CD4-positive, alpha-beta T cell (primary cell): ENCODE measurements around the gene XRCC3. TPM values are rescaled to one million over a fixed set of nuclear protein-coding genes. Genes with fewer than 3 reads are reported as not detected.

Source experiments
- ATAC-seq: fragments of 200-7000 bp; cut with Tn5 transposase; one replicate; pipeline ENCODE4 v1.10.0; 2022; ENCODE audit warnings: mild to moderate bottlenecking; ENCODE audit not compliant: poor library complexity
- CTCF ChIA-PET: fragments of 350-600 bp; sonication (Branson Sonifier 250); formaldehyde crosslinking; loops from one replicate; lab custom pipeline; 2021; ENCODE audit warnings: antibody characterized with exemption, inconsistent platforms; lab: Charles Lee
- POLR2A ChIA-PET: fragments of 350-600 bp; sonication (Branson Sonifier 250); formaldehyde crosslinking; loops from one replicate; lab custom pipeline; 2021; ENCODE audit warnings: antibody characterized with exemption, inconsistent platforms; lab: Charles Lee
- DNase-seq, 14 experiments: peaks; one replicate each; pipeline ENCODE4 v3.0.0-alpha.2; 2013 to 2020; ENCODE audit warnings: mixed read lengths in 2 of 14
- H3K27ac ChIP-seq, 2 donors: one replicate each; pipeline versions ENCODE4 v1.5.1 to v1.7.0; 2013; ENCODE audit warnings: low read length in 2 of 2, low read depth in 1 of 2, mild to moderate bottlenecking in 1 of 2
- H3K27me3 ChIP-seq, 2 experiments: 1 replicate in 1 of 2; 2 replicates in 1 of 2; pipeline versions ENCODE4 v1.6.1 to v1.7.0; 2013; ENCODE audit warnings: low read length in 2 of 2, control low read depth in 1 of 2, mild to moderate bottlenecking in 1 of 2, moderate library complexity in 1 of 2; ENCODE audit not compliant: insufficient read depth in 2 of 2, control insufficient read depth in 1 of 2
- H3K36me3 ChIP-seq: one replicate; pipeline ENCODE4 v1.6.1; 2013; ENCODE audit warnings: low read length, control low read depth; ENCODE audit not compliant: insufficient read depth
- H3K4me1 ChIP-seq: one replicate; pipeline ENCODE4 v1.6.1; 2013; ENCODE audit warnings: low read length, control low read depth; ENCODE audit not compliant: insufficient read depth
- H3K4me3 ChIP-seq: one replicate; pipeline ENCODE4 v1.5.1; 2013; ENCODE audit warnings: mild to moderate bottlenecking, low read length, moderate library complexity
- H3K9me3 ChIP-seq, 2 experiments: 1 replicate in 1 of 2; 2 replicates in 1 of 2; pipeline versions ENCODE4 v1.6.1 to v1.7.0; 2013; ENCODE audit warnings: low read length in 2 of 2, mild to moderate bottlenecking in 2 of 2, control low read depth in 1 of 2, moderate library complexity in 1 of 2; ENCODE audit not compliant: control insufficient read depth in 1 of 2, insufficient read depth in 1 of 2
- H3K27ac Mint-ChIP-seq: one replicate; pipeline ENCODE4 v1.8.0; 2020; ENCODE audit warnings: mixed read lengths
- H3K27me3 Mint-ChIP-seq: one replicate; pipeline ENCODE4 v1.8.0; 2021; ENCODE audit warnings: mixed read lengths
- H3K36me3 Mint-ChIP-seq: one replicate; pipeline ENCODE4 v1.8.0; 2021; ENCODE audit warnings: low read depth, mixed read lengths
- H3K4me1 Mint-ChIP-seq: one replicate; pipeline ENCODE4 v1.8.0; 2021; ENCODE audit warnings: low read depth, mixed read lengths
- H3K4me3 Mint-ChIP-seq: one replicate; pipeline ENCODE4 v1.8.0; 2020; ENCODE audit warnings: mild to moderate bottlenecking, mixed read lengths
- H3K9me3 Mint-ChIP-seq: one replicate; pipeline ENCODE4 v1.8.0; 2020; ENCODE audit warnings: mixed read lengths
- intact Hi-C, 2 experiments: fragments of 100-400 bp; cut with DNase I in 1 of 2; cut with micrococcal nuclease in 1 of 2; formaldehyde crosslinking; loops; one replicate each; pipeline versions ENCODE4 v1.15.1 to v1.9.0; 2023 to 2025; cut with DNase I, micrococcal nuclease
- total RNA-seq, 174 experiments: library from RNA in 2 of 174; stranded (reverse) in 2 of 174; gene quantifications; one replicate each; pipeline ENCODE4 v1.2.3 and lab custom pipeline; 2021 to 2026
- TF ChIP-seq, protein P1 (sequence below): fragments of 200-600 bp; IDR thresholded peaks from one replicate; pipeline ENCODE4 v1.8.0; 2022; ENCODE audit warnings: antibody characterized with exemption, mild to moderate bottlenecking

XRCC3 gene
- total RNA-seq, 2 experiments from 2014 or later = 4.6 to 4.8 TPM

GRCh38 chr14:103731481-103731880 is 16.2 kb upstream of the XRCC3 start:
- ChIA-PET CTCF (no interaction called here), POLR2A (no interaction called here)
- no peaks in the 10 kb centered on the region for H3K9me3 ChIP-seq
- Mint-ChIP-seq H3K36me3 (peaks cover 34% of the 10 kb centered on the region), H3K27me3 (no peaks in the 10 kb centered on the region), H3K27ac (no peak overlapping the region), H3K4me3 (no peak overlapping the region), H3K9me3 (no peaks in the 10 kb centered on the region), H3K4me1 (no peaks in the 10 kb centered on the region)
- no peak for DNase-seq
- no peak overlapping the region for H3K27ac ChIP-seq
- intact Hi-C loops = no loop called here
- H3K27me3 ChIP-seq = no peaks in the 10 kb centered on the region
- H3K4me3 ChIP-seq = no peak overlapping the region
- peaks cover 41% of the 10 kb centered on the region for H3K36me3 ChIP-seq
- TF ChIP-seq, protein P1, sequence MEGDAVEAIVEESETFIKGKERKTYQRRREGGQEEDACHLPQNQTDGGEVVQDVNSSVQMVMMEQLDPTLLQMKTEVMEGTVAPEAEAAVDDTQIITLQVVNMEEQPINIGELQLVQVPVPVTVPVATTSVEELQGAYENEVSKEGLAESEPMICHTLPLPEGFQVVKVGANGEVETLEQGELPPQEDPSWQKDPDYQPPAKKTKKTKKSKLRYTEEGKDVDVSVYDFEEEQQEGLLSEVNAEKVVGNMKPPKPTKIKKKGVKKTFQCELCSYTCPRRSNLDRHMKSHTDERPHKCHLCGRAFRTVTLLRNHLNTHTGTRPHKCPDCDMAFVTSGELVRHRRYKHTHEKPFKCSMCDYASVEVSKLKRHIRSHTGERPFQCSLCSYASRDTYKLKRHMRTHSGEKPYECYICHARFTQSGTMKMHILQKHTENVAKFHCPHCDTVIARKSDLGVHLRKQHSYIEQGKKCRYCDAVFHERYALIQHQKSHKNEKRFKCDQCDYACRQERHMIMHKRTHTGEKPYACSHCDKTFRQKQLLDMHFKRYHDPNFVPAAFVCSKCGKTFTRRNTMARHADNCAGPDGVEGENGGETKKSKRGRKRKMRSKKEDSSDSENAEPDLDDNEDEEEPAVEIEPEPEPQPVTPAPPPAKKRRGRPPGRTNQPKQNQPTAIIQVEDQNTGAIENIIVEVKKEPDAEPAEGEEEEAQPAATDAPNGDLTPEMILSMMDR = no peak
- no peaks in the 10 kb centered on the region for H3K4me1 ChIP-seq
- ATAC-seq = no peak

- Mint-ChIP-seq H3K9me3 (no peaks in the 10 kb centered on the region), H3K27ac (no peak overlapping the region), H3K36me3 (peaks cover 34% of the 10 kb centered on the region), H3K4me1 (no peaks in the 10 kb centered on the region), H3K27me3 (no peaks in the 10 kb centered on the region), H3K4me3 (no peak overlapping the region)
- intact Hi-C loops = no loop called here
- no peaks in the 10 kb centered on the region for H3K27me3 ChIP-seq
- TF ChIP-seq, protein P1 = no peak
- ChIA-PET CTCF (no interaction called here), POLR2A (no interaction called here)
- H3K36me3 ChIP-seq = peaks cover 36% of the 10 kb centered on the region
- no peaks in the 10 kb centered on the region for H3K9me3 ChIP-seq
- ATAC-seq = no peak
- no peak overlapping the region for H3K4me3 ChIP-seq
- no peak overlapping the region for H3K27ac ChIP-seq
- no peak for DNase-seq
- no peaks in the 10 kb centered on the region for H3K4me1 ChIP-seq
Observed at GRCh38 chr14:103730490-103731035, 15.3 kb upstream of the XRCC3 start.

GRCh38 chr14:103729496-103730448 is 14.5 kb upstream of the XRCC3 start:
- no peak for ATAC-seq
- H3K27ac ChIP-seq = no peak overlapping the region
- intact Hi-C loops = no loop called here
- Mint-ChIP-seq H3K36me3 (peaks cover 34% of the 10 kb centered on the region), H3K27ac (no peak overlapping the region), H3K4me3 (no peak overlapping the region), H3K27me3 (no peaks in the 10 kb centered on the region), H3K4me1 (no peaks in the 10 kb centered on the region), H3K9me3 (no peaks in the 10 kb centered on the region)
- no peak for DNase-seq
- H3K27me3 ChIP-seq = no peaks in the 10 kb centered on the region
- peaks cover 35% of the 10 kb centered on the region for H3K36me3 ChIP-seq
- CTCF ChIA-PET = no interaction called here
- TF ChIP-seq, protein P1 = no peak
- H3K4me3 ChIP-seq = no peak overlapping the region
- no peaks in the 10 kb centered on the region for H3K4me1 ChIP-seq
- POLR2A ChIA-PET = no interaction called here
- no peaks in the 10 kb centered on the region for H3K9me3 ChIP-seq
